HG03103 (cell line): ENCODE measurements around the gene CENPL.
"Not testable (repeated sequence)": the region's sequence is repeated elsewhere in the genome, so short reads cannot be mapped to it uniquely, and the experiment has no call there.

Experiments
- ATAC-seq: cut with Tn5 transposase; IDR thresholded peaks from one replicate; pipeline ENCODE4 v1.9.1; 2021; ENCODE audit warnings: low read depth; ENCODE audit not compliant: unreplicated experiment

Gene CENPL, protein sequence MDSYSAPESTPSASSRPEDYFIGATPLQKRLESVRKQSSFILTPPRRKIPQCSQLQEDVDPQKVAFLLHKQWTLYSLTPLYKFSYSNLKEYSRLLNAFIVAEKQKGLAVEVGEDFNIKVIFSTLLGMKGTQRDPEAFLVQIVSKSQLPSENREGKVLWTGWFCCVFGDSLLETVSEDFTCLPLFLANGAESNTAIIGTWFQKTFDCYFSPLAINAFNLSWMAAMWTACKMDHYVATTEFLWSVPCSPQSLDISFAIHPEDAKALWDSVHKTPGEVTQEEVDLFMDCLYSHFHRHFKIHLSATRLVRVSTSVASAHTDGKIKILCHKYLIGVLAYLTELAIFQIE

DNA sequence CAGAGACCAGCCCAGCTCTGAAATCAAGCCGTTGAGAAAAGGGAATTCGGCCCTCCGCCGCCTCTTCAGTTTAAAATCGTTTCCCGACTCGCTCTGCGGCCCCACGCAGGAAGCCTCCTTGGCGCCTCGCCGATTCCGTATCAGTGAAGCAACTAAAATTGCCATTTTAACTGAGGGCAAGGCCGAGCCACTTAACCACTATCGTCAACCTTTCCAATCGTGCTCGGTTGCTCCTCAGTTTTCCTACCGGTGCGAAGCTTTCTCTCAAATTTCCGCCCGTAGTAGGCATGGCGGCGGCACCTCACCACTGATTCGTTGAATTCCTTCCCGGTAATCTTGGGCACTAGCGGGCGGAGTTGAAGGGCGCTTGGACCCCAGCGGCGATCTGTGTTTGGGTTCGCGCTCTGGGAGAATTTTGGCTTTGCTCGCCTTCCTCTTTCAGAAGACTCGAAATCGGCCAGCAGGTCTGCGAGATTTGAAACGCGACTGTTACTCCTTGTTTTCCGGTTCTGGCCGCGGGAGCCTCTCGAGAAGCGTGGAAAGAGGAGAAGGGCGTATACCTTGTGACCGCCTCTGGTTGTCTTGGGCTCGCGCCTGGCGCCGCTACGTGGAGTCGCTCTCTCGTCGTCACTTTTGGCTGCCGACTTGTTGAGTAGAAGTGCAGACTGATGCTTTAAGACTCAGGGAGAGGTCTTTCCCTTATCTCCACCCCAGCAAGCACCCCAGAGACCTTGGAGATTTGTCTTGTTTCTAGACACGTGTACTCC lies at the start of gene CENPL, which contains the start of gene DARS2:
TSS of gene CENPL (minus strand) at position 569 of the 767 bp plus-strand sequence. CDS start 13,584 bp downstream, outside the sequence.
TSS of gene DARS2 (plus strand) at position 359 of the 767 bp plus-strand sequence. CDS start 557 bp downstream, outside the sequence.
- ATAC-seq: peak; percentile 72

DNA sequence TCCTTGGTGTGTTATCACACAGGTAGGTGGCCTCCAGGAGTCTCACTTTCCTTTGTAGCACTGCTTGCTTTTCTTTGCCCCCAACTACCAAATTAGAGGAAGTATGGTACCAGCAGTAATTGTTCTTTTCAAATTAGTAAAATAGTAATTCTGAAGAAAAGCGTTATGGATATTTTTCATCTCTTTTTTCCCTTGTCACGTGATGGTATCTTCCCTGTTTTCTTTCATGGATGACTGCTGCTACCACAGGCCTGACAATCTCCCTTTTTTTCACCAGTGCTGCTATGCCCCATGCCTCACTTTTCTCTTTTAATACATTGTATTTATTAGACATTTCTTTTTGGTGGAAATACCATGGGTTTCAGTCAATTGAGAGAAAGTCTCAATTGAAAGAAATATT lies 46.8 kb upstream of the CENPL start:
- no peak for ATAC-seq

DNA sequence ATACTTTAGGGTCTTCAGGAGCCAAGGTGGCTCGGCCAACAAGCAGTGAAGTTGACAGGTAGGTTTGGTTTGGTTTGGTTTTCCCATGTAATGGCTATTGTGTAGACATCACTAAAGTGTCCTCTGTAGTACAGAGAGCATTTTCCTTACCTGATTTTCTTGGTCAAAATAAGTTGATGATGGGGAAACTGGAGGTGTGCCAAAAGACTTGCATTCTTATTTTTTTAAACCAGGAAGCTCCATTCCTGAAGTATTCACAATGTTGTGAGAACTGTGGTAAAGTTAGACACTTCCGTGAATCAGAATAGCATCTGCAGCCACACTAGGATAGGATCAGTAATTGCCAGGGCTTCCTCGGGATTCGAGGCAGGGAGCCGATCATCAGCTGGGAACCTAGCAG lies 46.4 kb upstream of the CENPL start:
- no peak for ATAC-seq

DNA sequence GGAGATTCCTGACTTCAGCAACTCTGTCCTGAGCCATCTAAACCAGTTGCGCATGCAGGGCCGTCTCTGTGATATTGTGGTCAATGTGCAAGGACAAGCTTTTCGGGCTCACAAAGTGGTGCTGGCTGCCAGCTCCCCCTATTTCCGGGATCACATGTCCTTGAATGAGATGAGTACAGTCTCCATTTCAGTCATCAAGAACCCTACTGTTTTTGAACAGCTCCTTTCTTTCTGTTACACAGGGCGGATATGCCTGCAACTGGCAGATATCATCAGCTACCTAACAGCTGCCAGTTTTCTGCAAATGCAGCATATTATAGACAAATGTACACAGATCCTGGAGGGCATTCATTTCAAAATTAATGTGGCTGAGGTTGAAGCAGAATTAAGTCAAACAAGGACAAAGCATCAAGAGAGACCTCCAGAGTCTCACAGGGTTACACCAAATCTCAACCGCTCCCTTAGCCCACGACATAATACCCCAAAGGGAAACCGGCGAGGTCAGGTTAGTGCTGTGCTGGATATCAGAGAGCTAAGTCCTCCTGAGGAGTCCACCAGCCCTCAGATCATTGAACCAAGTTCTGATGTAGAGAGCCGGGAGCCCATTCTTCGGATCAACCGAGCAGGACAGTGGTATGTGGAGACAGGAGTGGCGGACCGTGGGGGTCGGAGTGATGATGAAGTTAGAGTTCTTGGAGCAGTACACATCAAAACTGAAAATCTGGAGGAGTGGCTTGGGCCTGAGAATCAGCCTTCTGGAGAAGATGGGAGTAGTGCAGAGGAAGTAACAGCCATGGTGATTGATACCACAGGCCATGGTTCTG lies 45.8 kb upstream of the CENPL start:
- no peak for ATAC-seq

DNA sequence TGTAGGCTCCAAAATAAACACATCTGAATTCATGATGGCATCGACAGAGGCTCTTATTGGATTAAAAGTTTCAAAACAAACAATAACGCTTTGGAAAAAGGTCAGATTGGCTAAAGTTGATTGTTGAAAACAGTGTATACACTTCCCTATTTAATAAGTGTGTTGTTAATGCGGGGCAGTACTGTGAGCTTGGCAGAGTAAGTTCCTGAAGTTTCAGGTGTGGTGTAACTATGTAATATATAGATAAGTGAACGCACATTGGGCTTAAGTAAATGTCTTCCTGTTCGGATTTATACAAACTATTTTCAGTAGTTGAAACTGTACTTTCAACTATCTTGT lies 44.3 kb upstream of the CENPL start:
- ATAC-seq: no peak

DNA sequence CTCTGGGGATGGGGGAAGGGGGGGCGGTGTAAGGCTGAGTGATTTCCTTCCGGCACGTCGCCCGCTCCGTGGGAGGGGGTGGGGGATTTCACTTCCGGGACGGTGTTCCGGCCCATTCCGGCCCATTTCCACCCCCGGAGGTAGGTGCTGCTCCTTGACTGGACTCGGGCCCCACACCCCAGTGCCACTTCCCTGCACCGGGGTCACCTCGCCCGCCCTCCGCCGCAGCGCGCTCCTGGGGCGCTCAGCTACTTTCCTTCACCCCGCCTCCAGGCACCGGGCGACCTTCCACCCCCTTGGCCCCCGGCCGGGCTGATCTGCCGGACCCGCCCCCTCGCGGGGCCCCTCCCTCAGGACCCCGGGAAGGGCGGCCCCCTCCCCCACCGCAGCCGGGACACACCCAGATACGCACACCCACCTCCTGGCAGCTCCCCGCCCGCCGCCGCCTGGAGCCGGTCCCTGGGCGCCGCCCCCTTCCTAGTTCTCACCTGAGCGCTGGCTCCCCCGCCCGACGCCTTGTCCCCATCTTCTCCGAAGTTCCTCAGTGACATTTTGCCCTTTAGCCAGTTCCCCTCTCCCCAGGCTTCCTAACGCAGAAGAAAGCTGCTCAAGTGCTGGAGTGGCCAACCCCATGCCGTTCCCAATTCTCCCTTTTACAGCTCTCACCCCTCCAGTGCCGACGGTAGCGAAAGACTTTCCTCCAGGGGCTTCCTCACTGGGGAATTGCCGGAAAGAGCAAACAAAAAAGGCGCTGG lies 43.8 kb upstream of the CENPL start, which contains the start of gene ZBTB37:
TSS of gene ZBTB37 (plus strand) at position 115 of the 755 bp plus-strand sequence. CDS start 1,846 bp downstream, outside the sequence.
- peak; percentile 40 for ATAC-seq

DNA sequence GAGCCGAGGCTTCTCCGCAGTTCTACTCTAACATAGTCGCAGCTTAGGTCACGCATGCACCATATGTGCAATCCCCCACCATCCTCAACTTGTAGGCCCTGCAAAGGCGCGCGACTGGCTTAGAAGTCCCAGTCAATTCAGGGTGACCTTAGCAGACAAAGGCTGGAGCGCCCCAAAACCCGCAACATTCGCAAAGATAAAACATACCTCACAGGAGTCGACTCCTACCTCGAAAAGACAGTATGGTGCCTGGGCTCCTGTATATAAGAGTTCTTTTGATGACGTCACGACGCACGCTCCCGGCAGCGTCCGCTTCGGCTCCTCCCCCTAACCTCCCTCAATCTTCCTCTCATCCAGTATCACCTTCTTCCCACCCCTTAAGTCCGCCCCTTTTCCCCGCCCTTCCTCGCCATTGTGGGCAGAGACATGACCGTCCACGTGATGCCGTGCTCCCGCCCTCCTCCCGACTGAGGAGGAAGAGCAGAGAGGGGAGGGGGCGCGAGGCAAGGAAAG lies 43.1 kb upstream of the CENPL start, which contains the start of gene GAS5:
TSS of gene GAS5 (minus strand) at position 237 of the 513 bp plus-strand sequence.
- peak; percentile 64 for ATAC-seq

DNA sequence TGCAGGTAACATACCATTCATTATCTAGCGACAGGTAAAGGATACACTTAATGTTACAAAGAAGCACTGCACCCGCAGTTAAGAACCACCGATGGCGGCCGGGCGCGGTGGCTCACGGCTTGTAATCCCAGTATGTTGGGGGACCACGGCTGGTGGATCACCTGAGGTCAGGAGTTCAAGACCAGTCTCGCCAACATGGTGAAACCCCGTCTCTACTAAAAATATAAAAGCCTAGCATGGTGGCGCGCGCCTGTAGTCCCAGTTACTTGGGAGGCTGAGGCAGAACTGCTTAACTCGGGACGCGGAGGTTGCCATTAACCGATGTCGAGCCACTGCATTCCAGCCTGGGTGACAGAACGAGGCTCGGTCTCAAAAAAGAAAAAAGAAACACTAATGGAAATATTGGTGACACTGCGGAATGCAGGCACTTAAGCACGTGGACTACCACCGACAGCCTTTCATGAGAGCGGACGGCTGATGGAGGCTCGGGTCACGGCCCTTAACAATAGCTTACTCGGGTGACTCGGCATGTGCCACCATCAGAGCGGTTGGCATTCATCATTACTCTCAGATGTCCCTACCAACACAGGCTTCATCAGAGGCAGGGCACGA lies 42.6 kb upstream of the CENPL start:
- no peak for ATAC-seq

DNA sequence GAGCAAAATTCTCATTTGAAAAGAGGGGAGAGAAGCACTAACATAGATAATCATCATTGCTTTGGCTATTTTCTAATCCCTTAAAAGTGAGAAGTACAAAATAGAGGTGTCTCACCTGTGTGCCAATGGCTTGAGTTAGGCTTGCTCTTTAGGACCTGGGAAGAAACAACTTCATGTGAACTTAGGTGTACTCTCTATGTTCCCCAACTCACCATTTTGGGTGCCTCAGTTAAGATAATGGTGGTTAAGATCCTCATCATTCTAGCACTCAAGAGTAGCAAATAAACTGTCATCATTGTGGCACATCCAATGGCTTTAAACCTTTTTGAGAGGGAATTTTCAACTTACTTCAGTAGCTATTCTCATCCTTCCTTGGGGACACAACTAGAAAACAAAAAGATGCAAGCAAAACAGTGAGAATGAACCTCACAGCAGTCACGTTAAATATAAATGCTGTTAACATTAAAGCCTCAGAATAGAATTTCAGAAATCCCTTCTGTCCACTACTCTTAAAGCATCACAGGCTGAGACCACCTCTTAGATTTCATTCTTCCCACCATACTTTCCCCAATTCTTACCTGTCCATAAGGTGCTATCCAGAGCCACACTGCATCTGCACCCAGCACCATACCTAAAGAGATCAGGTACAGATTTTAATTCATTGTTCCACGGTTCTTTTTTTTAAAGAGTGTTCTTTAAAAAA lies 41.9 kb upstream of the CENPL start:
- no peak for ATAC-seq

DNA sequence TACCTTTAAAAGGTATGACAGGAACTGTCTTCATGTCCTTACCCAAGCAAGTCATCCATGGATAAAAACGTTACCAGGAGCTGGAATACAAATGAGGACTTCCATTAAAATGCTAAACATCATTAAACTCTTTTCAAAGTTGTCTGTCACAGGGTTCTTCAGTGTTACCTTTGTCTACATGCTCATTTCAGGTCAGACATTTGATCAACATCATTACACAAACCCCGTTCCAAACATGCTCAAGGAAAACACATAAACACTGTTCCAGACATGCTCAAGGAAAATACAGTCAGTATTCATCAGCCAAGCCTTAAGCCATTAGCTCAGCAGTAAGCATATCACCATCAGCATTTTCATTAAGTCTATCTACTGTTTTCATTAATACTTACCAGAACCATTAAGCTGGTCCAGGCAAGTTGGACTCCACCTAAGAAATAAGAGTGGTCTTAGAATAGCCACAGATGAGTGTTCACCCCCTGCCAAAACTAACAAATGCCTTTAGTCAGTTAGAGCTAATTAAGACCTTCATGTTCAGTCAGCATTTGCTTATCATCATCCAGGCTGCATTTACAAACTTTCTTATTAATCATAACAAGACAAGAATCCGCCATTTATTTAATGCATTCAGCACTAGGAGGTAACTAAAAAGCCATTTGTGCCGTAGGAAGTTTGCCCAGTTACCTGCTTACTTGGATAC lies 40.9 kb upstream of the CENPL start:
- ATAC-seq: no peak

DNA sequence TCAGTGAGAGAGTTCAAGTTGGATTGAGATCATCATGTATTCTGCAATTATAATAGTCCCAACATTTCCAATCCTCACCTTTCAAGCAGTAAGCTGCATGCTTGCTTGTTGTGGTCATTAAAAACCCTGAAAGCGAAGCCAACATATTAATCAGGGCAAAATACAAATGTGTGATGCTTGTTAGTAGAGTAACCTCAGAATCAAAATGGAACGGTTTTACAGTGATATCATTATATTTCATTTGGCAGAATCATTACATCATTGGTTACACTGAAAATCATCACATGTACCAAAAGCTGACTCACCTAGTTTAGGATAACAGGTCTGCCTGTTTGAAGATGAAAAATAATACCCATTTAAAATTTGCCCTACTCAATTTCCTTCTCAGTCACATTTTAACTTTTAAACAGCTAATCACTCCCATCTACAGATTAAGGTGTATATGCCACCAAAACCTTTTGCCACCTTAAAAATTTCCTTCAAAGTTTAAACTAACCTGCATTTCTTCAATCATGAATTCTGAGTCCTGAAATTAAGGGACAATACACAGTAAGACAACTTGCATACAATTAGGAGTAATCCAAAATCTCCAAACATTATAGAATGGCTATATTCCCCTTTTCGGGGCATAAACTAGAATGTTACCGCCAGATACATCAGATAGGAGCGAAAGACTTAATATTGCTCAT lies 39.6 kb upstream of the CENPL start:
- no peak for ATAC-seq

DNA sequence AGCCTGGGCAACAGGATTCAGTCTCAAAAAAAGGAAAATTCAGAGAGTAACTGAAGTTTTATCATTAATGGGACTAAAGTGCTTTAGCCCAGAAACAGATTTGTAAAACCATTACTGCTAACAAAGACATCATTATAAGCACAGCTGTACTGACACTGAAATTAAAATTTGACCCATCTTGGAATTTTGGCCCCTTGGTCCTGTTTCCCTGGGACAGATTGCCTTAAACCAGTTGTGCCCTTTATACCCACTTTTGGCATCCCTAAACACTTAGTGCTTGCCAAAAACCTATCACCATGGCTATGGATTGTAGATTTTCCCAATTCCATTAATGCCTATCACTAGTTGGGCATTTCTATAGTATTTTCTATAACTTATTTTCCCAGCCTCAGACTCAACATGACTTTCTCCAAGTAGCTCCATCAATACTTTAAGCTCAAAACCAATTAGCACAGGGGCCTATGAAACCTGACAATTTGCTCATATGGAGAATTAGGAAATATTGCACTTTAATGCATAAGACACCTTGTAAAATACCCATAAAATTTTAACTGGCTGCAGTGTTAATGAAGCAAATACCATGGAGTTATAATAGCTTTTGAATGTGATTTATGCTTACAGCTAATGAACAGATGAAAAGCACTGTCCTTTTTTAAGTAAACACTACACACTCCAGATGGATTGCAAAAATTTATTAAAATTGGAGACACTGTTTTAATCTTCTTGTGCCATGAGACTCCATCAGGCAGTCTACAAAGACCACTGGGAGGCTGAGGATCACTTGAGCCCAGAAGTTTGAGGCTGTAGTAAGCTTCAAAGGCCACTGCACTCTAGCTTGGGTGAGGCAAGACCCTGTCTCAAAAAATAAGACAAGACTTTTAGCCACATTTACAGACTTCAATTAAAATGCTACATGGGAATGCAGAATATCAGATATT lies 38.8 kb upstream of the CENPL start:
- no peak for ATAC-seq

DNA sequence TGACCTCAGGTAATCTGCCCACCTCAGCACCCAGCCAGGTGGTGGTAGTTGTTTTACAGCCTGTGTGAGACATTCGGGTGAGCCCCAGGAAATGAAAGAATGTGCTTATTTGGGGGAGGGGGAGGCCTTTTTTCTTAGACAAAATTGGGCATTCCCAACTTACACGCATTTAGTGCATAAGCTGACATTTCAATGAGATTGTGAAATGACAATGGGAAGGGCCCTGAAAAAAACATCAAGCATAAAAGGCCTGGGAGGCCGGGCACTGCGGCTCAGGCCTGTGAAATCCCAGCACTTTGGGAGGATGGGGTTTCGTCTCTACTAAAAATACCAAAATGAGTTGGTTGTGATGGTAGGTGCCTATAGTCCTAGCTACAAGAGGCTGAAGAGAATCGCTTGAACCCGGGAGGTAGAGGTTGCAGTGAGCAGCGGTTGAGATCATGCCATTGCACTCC lies 38.1 kb upstream of the CENPL start:
- no peak for ATAC-seq

DNA sequence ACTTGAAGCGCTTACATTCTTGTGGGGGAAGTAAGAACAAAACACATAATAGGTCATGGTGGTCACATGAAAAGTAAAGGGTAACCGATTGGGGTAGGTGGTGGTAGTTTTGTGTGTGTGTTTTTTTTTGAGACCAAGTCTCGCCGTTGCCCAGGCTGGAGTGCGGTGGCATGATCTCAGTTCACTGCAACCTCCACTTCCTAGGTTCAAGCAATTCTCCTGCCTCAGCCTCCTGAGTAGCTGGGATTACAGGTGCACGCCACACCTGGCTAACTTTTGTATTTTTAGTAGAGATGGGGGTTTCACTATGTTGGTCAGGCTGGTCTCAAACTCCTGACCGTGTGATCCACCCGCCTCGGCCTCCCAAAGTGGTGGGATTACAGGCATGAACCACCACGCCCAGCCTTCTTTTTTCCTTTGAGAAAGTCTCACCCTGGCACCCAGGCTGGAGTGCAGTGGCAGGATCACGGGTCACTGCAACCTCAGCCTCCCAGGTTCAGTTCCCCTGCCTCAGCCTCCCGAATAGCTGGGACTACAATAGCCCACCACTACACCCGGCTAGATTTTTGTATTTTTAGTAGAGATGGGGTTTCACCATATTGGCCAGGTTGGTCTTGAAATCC lies 37.6 kb upstream of the CENPL start:
- not testable (repeated sequence) for ATAC-seq

DNA sequence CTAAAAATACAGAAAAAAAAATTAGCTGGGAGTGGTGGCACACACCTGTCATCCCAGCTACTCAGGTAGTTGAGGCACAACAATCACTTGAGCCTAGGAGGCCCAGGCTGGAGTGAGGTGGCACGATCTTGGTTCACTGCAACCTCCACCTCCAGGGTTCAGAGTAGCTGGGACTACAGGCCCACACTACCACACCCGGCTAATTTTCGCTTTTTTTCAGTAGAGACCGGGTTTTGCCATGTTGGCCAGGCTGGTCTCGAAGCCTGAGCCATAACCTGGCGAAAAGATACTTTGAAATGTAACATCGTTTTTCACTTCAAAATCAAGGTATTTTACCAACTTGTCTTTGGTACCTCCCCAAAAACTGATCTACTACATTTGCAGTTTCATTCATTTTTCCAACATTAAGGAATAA lies 37.1 kb upstream of the CENPL start:
- no peak for ATAC-seq

DNA sequence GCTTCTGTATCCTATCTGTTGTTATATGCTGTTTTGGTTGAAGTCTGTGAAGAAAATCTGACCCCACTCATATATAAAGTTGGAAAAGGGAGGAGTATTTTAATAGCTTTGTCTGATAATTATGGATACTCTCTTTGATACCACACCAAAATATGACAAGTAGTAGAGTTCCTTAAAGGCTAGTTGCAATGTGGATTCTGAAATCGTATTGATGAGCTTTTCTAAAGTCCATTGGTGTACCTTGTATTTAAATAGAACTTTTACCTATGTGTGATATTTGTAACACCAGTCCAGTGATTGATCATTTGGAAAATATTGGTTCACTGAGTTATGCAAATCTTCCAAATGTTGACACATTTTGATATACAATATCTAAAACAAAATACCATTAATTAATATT lies 35.4 kb upstream of the CENPL start:
- no peak for ATAC-seq
